Natural killer cell (primary cell): ENCODE results near the gene PRRC2B. TPM values are rescaled to one million over a fixed set of nuclear protein-coding genes. Genes with fewer than 3 reads are reported as not detected.

Experiments used
- ATAC-seq, 3 donors: fragments of 150-1000 bp in 2 of 3; fragments of 200-7000 bp in 1 of 3; cut with Tn5 transposase; 1 replicate in 1 of 3; 2 replicates in 2 of 3; pipeline ENCODE4 v1.10.0; 2021; ENCODE audit warnings: mild to moderate bottlenecking in 2 of 3, moderate library complexity in 2 of 3
- DNase-seq, 2 donors: peaks; one replicate each; pipeline versions ENCODE4 v3.0.0 to v3.0.0-alpha.2; 2013 to 2021; ENCODE audit warnings: mixed read lengths in 1 of 2
- H3K27ac ChIP-seq: one replicate; pipeline ENCODE4 v1.5.1; 2013; ENCODE audit warnings: mild to moderate bottlenecking, low read length
- H3K27me3 ChIP-seq: one replicate; pipeline ENCODE4 v1.6.1; 2013; ENCODE audit warnings: low read length; ENCODE audit not compliant: control insufficient read depth, insufficient read depth
- H3K36me3 ChIP-seq: one replicate; pipeline ENCODE4 v1.6.1; 2013; ENCODE audit warnings: low read length; ENCODE audit not compliant: control insufficient read depth, insufficient read depth
- H3K4me1 ChIP-seq: one replicate; pipeline ENCODE4 v1.6.1; 2013; ENCODE audit warnings: low read length; ENCODE audit not compliant: control insufficient read depth, insufficient read depth
- H3K4me3 ChIP-seq: one replicate; pipeline ENCODE4 v1.5.1; 2013; ENCODE audit warnings: low read length
- H3K9me3 ChIP-seq: one replicate; pipeline ENCODE4 v1.6.1; 2013; ENCODE audit warnings: low read length; ENCODE audit not compliant: control insufficient read depth, insufficient read depth
- H3K27ac Mint-ChIP-seq, 2 donors: one replicate each; pipeline ENCODE4 v1.8.0; 2022; ENCODE audit warnings: mild to moderate bottlenecking in 2 of 2, mixed read lengths in 2 of 2, moderate library complexity in 1 of 2
- H3K27me3 Mint-ChIP-seq, 2 donors: one replicate each; pipeline ENCODE4 v1.8.0; 2022; ENCODE audit warnings: low read depth in 2 of 2, mixed read lengths in 2 of 2
- H3K36me3 Mint-ChIP-seq: one replicate; pipeline ENCODE4 v1.8.0; 2022; ENCODE audit warnings: mixed read lengths
- H3K4me1 Mint-ChIP-seq, 2 donors: one replicate each; pipeline ENCODE4 v1.8.0; 2022; ENCODE audit warnings: mixed read lengths in 2 of 2
- H3K4me3 Mint-ChIP-seq: one replicate; pipeline ENCODE4 v1.8.0; 2022; ENCODE audit warnings: mild to moderate bottlenecking, moderate library complexity, mixed read lengths
- H3K9me3 Mint-ChIP-seq, 2 donors: one replicate each; pipeline ENCODE4 v1.8.0; 2022; ENCODE audit warnings: mixed read lengths in 2 of 2
- WGBS: methylation state at CpG from one replicate; pipeline ENCODE4 v1.1.7; 2013; ENCODE audit warnings: missing lambda C conversion rate; ENCODE audit not compliant: insufficient coverage; 5-methylcytosine and 5-hydroxymethylcytosine counted together
- intact Hi-C: fragments of 100-400 bp; cut with micrococcal nuclease; formaldehyde crosslinking; loops from one replicate; pipeline ENCODE4 v1.14.2; 2022
- total RNA-seq, 4 donors: library from RNA; stranded (reverse); fragments of 120-200 nt in 1 of 4; gene quantifications; one replicate each; pipeline versions ENCODE4 v1.2.3 to v1.2.4, GENCODE V29; 2013 to 2022
- TF ChIP-seq, protein P1 (sequence below): fragments of 200-600 bp; IDR thresholded peaks from one replicate; pipeline ENCODE4 v1.8.0; 2022; ENCODE audit warnings: antibody characterized with exemption

Gene PRRC2B
- total RNA-seq, 3 donors from 2014 or later (not counting 1 experiment from before 2014, with no cell fraction given), result 249 to 275 (median 274) TPM

DNA sequence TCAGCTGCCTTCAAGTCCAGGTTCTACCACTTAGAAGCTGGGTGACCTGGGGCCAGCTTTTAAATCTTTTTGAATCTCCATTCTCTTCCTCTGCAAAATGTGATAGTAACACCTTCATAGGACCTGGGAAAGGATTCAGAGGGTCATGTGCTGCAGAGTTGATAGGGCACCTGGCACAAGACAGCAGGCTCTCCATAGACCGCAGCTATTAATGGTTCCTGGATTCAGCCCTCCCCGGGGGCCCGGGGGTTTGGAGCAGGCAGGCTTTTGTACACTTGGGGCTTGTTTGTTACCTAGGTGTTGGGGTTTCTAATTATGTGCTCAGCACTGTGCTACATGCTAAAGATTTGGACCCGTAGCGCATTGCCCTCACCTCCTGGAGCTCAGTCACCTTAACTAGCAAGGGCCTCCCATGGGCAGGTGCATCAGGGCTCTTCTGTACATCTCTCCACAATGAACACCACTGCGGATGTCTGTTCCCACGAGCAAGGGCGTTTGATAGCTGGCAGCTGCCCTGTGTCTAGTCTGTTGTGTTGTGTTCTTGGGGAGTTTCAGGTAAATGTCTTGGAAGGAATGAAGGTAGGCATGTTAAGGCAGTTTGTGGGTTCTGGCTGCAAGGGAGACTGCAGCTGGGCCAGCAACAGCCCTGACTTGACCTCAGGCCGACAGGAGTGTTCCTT lies 12.1 kb downstream of the PRRC2B start:
- Mint-ChIP-seq H3K4me3 (peak overlapping the region; percentile 82), H3K9me3 (no peaks in the 10 kb centered on the region), H3K27me3 (no peaks in the 10 kb centered on the region), H3K4me1 (peaks cover 74 to 80% of the 10 kb centered on the region in 2 donors), H3K36me3 (no peaks in the 10 kb centered on the region), H3K27ac (peak overlapping the region; percentile 91 to 96)
- no peaks in the 10 kb centered on the region for H3K9me3 ChIP-seq
- DNase-seq, result peak in 1 of 2 donors; percentile 51
- H3K4me3 ChIP-seq, result no peak overlapping the region
- peak overlapping the region; percentile 92 for H3K27ac ChIP-seq
- H3K27me3 ChIP-seq, result no peaks in the 10 kb centered on the region
- WGBS, result 52% methylated on average over 9 of the region's 9 CpGs
- peaks cover 90% of the 10 kb centered on the region for H3K4me1 ChIP-seq
- intact Hi-C loops, result loop anchor here (2.0 to 5.0 kb wide), 5 partner anchors 15 to 326 kb away; no protein-coding TSS in a partner anchor
- peaks cover 4% of the 10 kb centered on the region for H3K36me3 ChIP-seq
- TF ChIP-seq, protein P1, sequence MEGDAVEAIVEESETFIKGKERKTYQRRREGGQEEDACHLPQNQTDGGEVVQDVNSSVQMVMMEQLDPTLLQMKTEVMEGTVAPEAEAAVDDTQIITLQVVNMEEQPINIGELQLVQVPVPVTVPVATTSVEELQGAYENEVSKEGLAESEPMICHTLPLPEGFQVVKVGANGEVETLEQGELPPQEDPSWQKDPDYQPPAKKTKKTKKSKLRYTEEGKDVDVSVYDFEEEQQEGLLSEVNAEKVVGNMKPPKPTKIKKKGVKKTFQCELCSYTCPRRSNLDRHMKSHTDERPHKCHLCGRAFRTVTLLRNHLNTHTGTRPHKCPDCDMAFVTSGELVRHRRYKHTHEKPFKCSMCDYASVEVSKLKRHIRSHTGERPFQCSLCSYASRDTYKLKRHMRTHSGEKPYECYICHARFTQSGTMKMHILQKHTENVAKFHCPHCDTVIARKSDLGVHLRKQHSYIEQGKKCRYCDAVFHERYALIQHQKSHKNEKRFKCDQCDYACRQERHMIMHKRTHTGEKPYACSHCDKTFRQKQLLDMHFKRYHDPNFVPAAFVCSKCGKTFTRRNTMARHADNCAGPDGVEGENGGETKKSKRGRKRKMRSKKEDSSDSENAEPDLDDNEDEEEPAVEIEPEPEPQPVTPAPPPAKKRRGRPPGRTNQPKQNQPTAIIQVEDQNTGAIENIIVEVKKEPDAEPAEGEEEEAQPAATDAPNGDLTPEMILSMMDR, result no peak
- no peak for ATAC-seq

DNA sequence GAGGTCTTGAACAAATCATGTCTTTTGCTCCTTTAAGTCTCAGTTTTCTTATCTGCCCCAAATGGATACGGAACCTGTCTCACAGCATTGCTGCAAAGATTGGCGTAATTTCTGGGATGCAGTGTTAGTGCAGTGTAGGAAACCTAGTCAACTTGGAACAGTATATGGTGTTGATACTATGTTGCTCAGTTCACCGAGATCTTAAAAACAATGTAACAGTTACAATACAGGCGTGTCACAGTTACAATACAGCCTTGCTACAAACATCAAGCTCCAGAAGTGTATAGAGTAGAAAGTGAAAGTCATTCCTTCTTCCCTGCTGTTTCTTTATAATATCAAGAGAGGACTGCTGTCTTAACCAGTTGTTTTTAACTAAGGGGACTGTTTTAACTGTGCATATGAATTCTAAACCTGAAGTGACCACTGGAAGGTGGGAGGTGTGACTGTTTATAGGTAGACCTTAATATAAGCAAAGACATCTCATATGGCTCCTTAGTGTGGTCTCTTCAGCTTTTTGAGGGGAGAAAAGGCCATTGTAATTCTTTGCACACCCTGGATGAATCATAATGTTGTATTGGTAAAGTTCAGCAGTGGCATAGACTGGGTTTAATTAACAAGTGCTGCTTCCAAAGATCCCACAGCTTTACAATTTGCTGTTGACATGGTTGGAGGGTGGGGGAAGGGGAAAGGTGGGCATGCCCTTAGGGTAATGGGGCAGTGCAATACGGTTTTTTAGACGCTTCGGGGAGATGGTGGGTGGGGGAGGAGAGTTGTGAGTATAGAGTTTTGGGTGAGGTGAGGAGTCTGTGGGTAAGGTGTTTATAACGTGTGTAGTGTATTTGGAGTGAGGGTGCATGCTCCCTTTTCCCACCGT lies 12.9 kb downstream of the PRRC2B start:
- H3K36me3 Mint-ChIP-seq, result no peaks in the 10 kb centered on the region
- intact Hi-C loops, result loop anchor here (1.0 to 5.0 kb wide), 8 partner anchors 11 to 326 kb away; no protein-coding TSS in a partner anchor
- peak; percentile 55 to 65 (median 58) for ATAC-seq
- peaks cover 88% of the 10 kb centered on the region for H3K4me1 ChIP-seq
- H3K27ac Mint-ChIP-seq, result peak overlapping the region; percentile 91 to 96
- H3K27ac ChIP-seq, result peak overlapping the region; percentile 92
- H3K4me3 ChIP-seq, result peak overlapping the region; percentile 26
- no peaks in the 10 kb centered on the region for H3K9me3 Mint-ChIP-seq
- H3K4me3 Mint-ChIP-seq, result peak overlapping the region; percentile 82
- no peaks in the 10 kb centered on the region for H3K9me3 ChIP-seq
- peak; percentile 38 to 60 for DNase-seq
- peaks cover 4% of the 10 kb centered on the region for H3K36me3 ChIP-seq
- no peaks in the 10 kb centered on the region for H3K27me3 Mint-ChIP-seq
- H3K27me3 ChIP-seq, result no peaks in the 10 kb centered on the region
- TF ChIP-seq, protein P1, result no peak
- peaks cover 71 to 76% of the 10 kb centered on the region in 2 donors for H3K4me1 Mint-ChIP-seq
- WGBS, result 36% methylated on average over 7 of the region's 9 CpGs

DNA sequence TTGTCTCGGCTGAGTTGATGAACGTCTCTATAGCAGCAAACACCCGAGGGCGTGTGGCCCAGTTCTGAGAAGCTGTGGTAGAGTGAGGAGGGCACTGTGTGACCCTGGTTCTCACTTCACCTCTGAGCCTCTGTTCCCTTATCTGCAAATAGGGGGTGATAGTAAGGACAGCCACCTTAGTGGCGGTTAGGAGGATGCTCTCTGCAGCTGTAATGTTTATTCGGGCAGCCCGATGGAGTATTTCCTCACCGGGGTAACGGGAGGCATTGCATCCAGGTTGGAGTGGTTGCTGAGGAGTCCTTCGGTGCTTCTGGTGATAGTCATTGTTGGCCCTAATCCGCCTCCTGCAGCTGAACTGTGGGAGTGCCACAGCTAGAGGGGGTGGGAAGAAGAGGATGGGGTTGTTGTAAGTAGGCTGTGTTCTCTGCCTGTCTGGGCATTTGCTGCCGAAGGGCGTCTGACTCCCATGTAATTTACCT lies 13.9 kb downstream of the PRRC2B start:
- TF ChIP-seq, protein P1, result peak; percentile 44
- H3K27me3 Mint-ChIP-seq, result no peaks in the 10 kb centered on the region
- H3K4me1 ChIP-seq, result peaks cover 84% of the 10 kb centered on the region
- no peaks in the 10 kb centered on the region for H3K36me3 ChIP-seq
- peak overlapping the region; percentile 92 for H3K27ac ChIP-seq
- peak overlapping the region; percentile 91 to 96 for H3K27ac Mint-ChIP-seq
- ATAC-seq (peak; percentile 65 to 85 (median 82)), DNase-seq (peak; percentile 62 to 82)
- 21% methylated on average over 13 of the region's 13 CpGs for WGBS
- peak overlapping the region; percentile 82 for H3K4me3 Mint-ChIP-seq
- no peaks in the 10 kb centered on the region for H3K9me3 Mint-ChIP-seq
- intact Hi-C loops, result loop anchor here (1.0 to 5.0 kb wide), 8 partner anchors 12 to 325 kb away; no protein-coding TSS in a partner anchor
- no peaks in the 10 kb centered on the region for H3K27me3 ChIP-seq
- H3K4me1 Mint-ChIP-seq, result peaks cover 68 to 73% of the 10 kb centered on the region in 2 donors
- no peaks in the 10 kb centered on the region for H3K36me3 Mint-ChIP-seq
- peak overlapping the region; percentile 26 for H3K4me3 ChIP-seq
- H3K9me3 ChIP-seq, result no peaks in the 10 kb centered on the region
